Posterior cingulate gyrus (tissue), 11 donors: ENCODE data around the gene TBC1D21.
A peak's percentile ranks its signal among the peaks of the same experiment; 100 is the strongest.

ENCODE experiments used
- DNase-seq, 10 donors: peaks; one replicate each; pipeline versions ENCODE4 v3.0.0 to v3.0.0-alpha.2; 2020 to 2021; ENCODE audit warnings: mixed read lengths in 3 of 10
- intact Hi-C: fragments of 100-400 bp; cut with DNase I; formaldehyde crosslinking; loops from one replicate; pipeline ENCODE4 v1.15.1; 2023

Gene TBC1D21

GRCh38 chr15:73857193-73857920 is 16.0 kb upstream of the TBC1D21 start:
- peak in 1 of 10 donors; percentile 21 for DNase-seq
- intact Hi-C loops, result no loop called here

- peak in 1 of 10 donors; percentile 10 for DNase-seq
These were observed 15.3 kb upstream of the TBC1D21 start for GRCh38 chr15:73858062-73858461.

GRCh38 chr15:73862276-73862675 is 11.1 kb upstream of the TBC1D21 start:
- no peak for DNase-seq
- intact Hi-C loops, result no loop called here

More at GRCh38 chr15:73858062-73858461, 15.3 kb upstream of the TBC1D21 start:
- intact Hi-C loops, result no loop called here

GRCh38 chr15:73865379-73865778 is 8.0 kb upstream of the TBC1D21 start:
- no peak for DNase-seq
- intact Hi-C loops, result no loop called here

- intact Hi-C loops, result no loop called here
These were observed 7.5 kb upstream of the TBC1D21 start for GRCh38 chr15:73865904-73866303.

GRCh38 chr15:73866481-73866880 is 6.9 kb upstream of the TBC1D21 start:
- intact Hi-C loops, result no loop called here
- no peak for DNase-seq

More at GRCh38 chr15:73865904-73866303, 7.5 kb upstream of the TBC1D21 start:
- peak in 1 of 10 donors; percentile 15 for DNase-seq

GRCh38 chr15:73866881-73867410 is 6.4 kb upstream of the TBC1D21 start:
- intact Hi-C loops, result no loop called here
- peak in 1 of 10 donors; percentile 35 for DNase-seq

GRCh38 chr15:73867426-73867825 is 5.9 kb upstream of the TBC1D21 start:
- intact Hi-C loops, result no loop called here
- peak in 1 of 10 donors; percentile 68 for DNase-seq

- intact Hi-C loops, result no loop called here
- DNase-seq, result peak in 1 of 10 donors; percentile 22
These were observed 5.4 kb upstream of the TBC1D21 start for GRCh38 chr15:73867956-73868355.

GRCh38 chr15:73869216-73869995 is 4.0 kb upstream of the TBC1D21 start:
- peak in 1 of 10 donors; percentile 60 for DNase-seq
- intact Hi-C loops, result no loop called here

- DNase-seq, result peak in 1 of 10 donors; percentile 64
- intact Hi-C loops, result no loop called here
These were observed 2.5 kb upstream of the TBC1D21 start for GRCh38 chr15:73870700-73871408.

- intact Hi-C loops, result no loop called here
- no peak for DNase-seq
These were observed 1.0 kb upstream of the TBC1D21 start for GRCh38 chr15:73872346-73872745.

GRCh38 chr15:73873889-73874511 is 636 bp downstream of the TBC1D21 start:
- intact Hi-C loops, result no loop called here
- DNase-seq, result no peak

GRCh38 chr15:73879426-73879825 is 6.1 kb downstream of the TBC1D21 start:
- intact Hi-C loops, result no loop called here
- no peak for DNase-seq

GRCh38 chr15:73881579-73882320 is 8.4 kb downstream of the TBC1D21 start:
- DNase-seq, result peak in 1 of 10 donors; percentile 57
- intact Hi-C loops, result no loop called here

- no peak for DNase-seq
These were observed 9.5 kb downstream of the TBC1D21 start for GRCh38 chr15:73882761-73883419.

GRCh38 chr15:73884159-73884558 is 10.8 kb downstream of the TBC1D21 start:
- intact Hi-C loops, result no loop called here
- DNase-seq, result no peak

More at GRCh38 chr15:73882761-73883419, 9.5 kb downstream of the TBC1D21 start:
- intact Hi-C loops, result no loop called here

- no peak for DNase-seq
- intact Hi-C loops, result no loop called here
These were observed 12.8 kb downstream of the TBC1D21 start for GRCh38 chr15:73885954-73886700.
